ENCODE data around the gene PAXIP1. TPM values are rescaled to one million over a fixed set of nuclear protein-coding genes. Genes with fewer than 3 reads are reported as not detected.

The PAXIP1 gene
- total and polyA plus RNA-seq, 2 experiments from 2014 or later = 12.5 to 36.9 TPM

- no peaks in the 10 kb centered on the region for H3K36me3 ChIP-seq (ENCODE audit: insufficient read depth)
- H4K20me1 ChIP-seq (replicated peaks; ENCODE audit: insufficient read depth) = no peaks in the 10 kb centered on the region
- Mint-ChIP-seq H3K27me3 (ENCODE audit: insufficient read depth, low read depth, poor library complexity) (no peaks in the 10 kb centered on the region), H3K4me3 (no peak overlapping the region), H3K4me1 (peaks cover 11% of the 10 kb centered on the region), H3K9me3 (no peaks in the 10 kb centered on the region; the same call in 2 of the 3 replicates), H3K27ac (no peak overlapping the region), H3K36me3 (ENCODE audit: low read depth) (no peaks in the 10 kb centered on the region)
- no peaks in the 10 kb centered on the region for H3F3A ChIP-seq (replicated peaks; ENCODE audit: low read depth)
- no peak overlapping the region for H3K4me3 ChIP-seq
- H3K27me3 ChIP-seq (ENCODE audit: insufficient read depth) = no peaks in the 10 kb centered on the region
- no peak for TF ChIP-seq ETS1 (IDR thresholded peaks at IDR 0.05)
- TF ChIP-seq CREB1 (CRISPR knock-in tag; IDR thresholded peaks at IDR 0.05; ENCODE audit: low read depth) = no peak
- no peak for TF ChIP-seq POLR2AphosphoS5 (IDR thresholded peaks at IDR 0.05; ENCODE audit: low read depth)
- TF ChIP-seq EZH2 (IDR thresholded peaks at IDR 0.05; ENCODE audit: low read depth, unreplicated experiment) = no peak
- TF ChIP-seq ZNF462 (CRISPR knock-in tag; IDR thresholded peaks at IDR 0.05) = no peak
- TF ChIP-seq JUNB (IDR thresholded peaks at IDR 0.05; ENCODE audit: unreplicated experiment) = no peak
- H3K27ac ChIP-seq (ENCODE audit: low read depth) = no peak overlapping the region
- ATAC-seq = no peak
- H3K4me2 ChIP-seq = no peak overlapping the region
- H3K9me2 ChIP-seq (ENCODE audit: insufficient read depth) = peaks cover 4% of the 10 kb centered on the region
- no peaks in the 10 kb centered on the region for H3K79me2 ChIP-seq (replicated peaks; ENCODE audit: insufficient read depth)
- peak overlapping the region; percentile 66 for H2AFZ ChIP-seq
- peak; percentile 35 for DNase-seq (ENCODE audit: low spot score)
- 0 out of 2 replicates have a peak, but pooled peaks cover 10% of the 10 kb centered on the region for H3K4me1 ChIP-seq (ENCODE audit: insufficient read depth)
Measured at GRCh38 chr7:155043756-155044155, 40.8 kb upstream of the PAXIP1 start.

All from GM23338 (cell line).